NOMO-1 (cell line): ENCODE results near the gene TBX20.
A peak's percentile ranks its signal among the peaks of the same experiment; 100 is the strongest.

Experiments used
- DNase-seq, 2 experiments: peaks; one replicate each; lab custom pipeline; 2025; ENCODE audit not compliant: unreplicated experiment in 2 of 2; lab: John Stamatoyannopoulos, UW

Gene TBX20, protein sequence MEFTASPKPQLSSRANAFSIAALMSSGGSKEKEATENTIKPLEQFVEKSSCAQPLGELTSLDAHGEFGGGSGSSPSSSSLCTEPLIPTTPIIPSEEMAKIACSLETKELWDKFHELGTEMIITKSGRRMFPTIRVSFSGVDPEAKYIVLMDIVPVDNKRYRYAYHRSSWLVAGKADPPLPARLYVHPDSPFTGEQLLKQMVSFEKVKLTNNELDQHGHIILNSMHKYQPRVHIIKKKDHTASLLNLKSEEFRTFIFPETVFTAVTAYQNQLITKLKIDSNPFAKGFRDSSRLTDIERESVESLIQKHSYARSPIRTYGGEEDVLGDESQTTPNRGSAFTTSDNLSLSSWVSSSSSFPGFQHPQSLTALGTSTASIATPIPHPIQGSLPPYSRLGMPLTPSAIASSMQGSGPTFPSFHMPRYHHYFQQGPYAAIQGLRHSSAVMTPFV

GRCh38 chr7:35253710-35254495 is at the start of gene TBX20:
Gene TBX20, minus strand, starts transcription at chr7:35254100. Its CDS starts 480 bp downstream, at chr7:35253620.
- peak; percentile 45 to 69 for DNase-seq

- no peak for DNase-seq
These were observed 35.5 kb upstream of the TBX20 start for GRCh38 chr7:35289376-35289775.

DNA sequence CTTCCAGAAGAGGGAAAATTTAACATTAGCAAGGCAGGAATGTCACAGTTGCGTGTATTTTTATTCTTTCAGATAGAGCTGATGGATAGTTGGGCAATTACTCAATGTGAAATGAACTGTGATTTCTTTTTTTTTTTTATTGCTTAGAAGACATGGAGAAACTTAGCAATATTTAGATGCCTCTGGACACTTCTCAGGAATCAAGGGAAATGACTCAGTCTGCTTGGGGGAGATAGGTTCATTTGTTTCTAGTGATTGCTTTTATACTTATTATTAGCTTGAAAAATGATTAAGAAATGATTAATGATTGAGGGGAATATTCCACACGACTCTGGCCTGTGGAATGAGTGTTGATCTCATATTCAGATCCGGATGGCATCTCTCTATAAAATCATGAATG is 33.1 kb upstream of the TBX20 start:
- DNase-seq = no peak

DNA sequence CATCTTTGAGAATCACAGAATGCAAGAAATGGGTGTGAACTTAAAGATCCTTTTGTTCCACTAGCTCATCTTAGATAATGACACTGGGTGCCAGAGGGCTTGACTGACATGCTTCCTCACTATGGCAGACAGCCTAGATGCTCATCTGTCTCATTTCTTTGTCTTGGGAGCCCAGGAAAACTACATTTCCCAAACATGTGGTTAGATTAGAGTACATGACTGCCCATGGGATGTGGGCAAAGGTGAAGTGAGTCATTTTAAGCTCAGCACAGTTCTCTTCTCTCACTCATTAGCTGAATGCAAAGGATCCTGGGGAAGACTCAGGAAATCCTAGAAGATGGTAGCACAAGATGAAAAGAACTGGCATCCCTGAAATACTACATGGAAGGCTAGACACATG is 32.5 kb upstream of the TBX20 start:
- no peak for DNase-seq

- no peak for DNase-seq
These were observed 31.9 kb upstream of the TBX20 start for GRCh38 chr7:35285799-35286198.

DNA sequence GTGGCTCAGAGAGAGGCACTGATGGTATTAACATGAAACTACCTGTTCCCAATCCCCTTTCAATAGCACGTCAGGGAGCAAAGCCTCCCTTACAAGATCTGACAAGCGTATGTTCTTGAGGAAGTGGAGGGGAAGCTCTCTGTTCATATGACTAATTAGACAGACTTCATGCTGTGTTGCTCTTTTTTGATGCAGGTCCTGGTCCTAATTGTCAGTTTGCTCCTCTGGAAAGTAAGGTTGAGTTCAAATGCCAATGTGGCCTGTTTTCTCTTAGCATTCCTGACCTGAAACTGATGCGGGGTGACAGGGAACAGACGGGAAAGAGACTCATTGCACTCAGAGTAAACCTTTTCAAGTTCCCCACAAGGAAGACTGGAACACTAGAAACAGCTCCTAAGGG is 27.0 kb upstream of the TBX20 start:
- DNase-seq = no peak

DNA sequence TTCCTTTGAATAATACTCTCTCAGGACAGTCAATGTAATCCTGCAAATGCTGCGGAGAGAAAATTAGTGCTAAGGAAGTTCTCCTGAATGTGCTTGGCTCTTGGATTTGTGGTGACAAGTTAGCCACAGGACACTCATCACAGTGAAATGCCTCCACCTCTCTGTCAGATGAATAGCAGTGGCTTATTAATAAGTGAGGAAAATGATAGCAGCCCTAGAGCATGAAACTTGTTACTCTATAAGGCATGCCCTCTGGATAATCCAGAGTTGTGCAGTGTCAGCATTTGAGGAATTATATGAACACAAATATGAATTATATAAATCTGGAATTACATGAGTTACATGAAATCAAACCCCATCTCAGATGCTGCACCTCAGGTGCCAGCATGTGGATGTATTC is 23.5 kb upstream of the TBX20 start:
- DNase-seq = no peak

GRCh38 chr7:35272246-35272645 is 18.3 kb upstream of the TBX20 start:
- DNase-seq = no peak

DNA sequence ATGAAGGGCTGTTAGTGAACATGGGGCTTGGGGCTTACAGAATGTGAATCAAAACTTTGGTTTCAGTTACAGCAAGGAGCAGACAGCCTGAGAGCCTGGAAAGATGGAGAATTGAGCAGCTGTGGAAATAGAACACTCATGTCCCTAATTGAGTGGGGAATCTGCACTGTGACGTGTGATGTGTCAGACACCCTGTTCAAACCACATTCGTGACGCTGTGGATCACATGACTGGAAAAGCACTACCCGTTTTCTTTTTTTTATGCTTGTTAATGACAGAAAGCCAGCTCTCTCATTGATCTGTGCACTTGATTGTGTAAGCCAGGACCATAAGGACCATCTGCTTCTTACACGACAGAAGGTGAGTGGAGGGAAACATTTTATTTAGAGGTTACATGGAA is 15.1 kb upstream of the TBX20 start:
- no peak for DNase-seq

GRCh38 chr7:35267411-35267810 is 13.5 kb upstream of the TBX20 start:
- no peak for DNase-seq

- DNase-seq = no peak
These were observed 9.5 kb upstream of the TBX20 start for GRCh38 chr7:35263396-35263795.

DNA sequence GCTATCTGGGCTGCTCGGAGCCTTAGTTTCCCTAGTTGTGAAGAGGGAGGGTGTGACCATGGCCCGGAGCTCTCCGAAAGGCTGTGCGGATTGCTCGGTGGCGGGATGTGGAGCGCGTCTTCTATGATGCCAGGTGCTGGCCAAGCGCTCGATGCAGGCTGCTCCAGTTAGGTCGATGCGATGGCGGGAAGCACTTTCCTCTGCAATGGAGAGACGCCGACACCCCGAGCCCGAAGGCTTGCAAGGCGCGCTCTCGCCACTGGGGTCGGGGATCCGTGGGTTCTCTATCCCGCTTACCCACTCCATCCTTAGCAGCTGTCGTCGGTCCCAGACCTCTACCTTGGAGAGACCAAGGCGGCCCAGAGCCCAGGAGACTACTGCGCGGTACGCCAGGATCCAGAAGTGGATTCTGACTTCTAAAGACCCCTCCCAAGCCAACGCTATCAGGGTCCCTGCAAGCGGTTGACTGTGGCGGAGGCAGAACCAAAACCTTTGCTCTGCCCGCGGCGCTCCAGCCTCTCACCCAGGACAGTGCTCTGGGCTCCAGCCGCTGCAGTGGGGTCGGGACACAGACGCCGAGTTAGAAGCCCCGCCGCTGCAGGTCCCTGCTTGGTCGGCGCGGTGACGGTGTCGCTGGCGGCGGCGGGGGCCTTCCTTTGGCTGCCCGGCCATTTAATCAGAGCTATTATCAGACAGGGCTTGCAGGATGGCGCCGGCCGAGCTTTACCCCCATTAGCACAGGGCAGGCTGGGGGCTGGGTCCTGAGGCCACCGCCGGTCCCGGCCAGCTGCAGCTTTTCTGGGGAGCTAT is 7.8 kb upstream of the TBX20 start:
- DNase-seq = no peak

- no peak for DNase-seq
These were observed 7.1 kb upstream of the TBX20 start for GRCh38 chr7:35261041-35261440.

- DNase-seq = no peak
These were observed 6.3 kb upstream of the TBX20 start for GRCh38 chr7:35260246-35260645.

DNA sequence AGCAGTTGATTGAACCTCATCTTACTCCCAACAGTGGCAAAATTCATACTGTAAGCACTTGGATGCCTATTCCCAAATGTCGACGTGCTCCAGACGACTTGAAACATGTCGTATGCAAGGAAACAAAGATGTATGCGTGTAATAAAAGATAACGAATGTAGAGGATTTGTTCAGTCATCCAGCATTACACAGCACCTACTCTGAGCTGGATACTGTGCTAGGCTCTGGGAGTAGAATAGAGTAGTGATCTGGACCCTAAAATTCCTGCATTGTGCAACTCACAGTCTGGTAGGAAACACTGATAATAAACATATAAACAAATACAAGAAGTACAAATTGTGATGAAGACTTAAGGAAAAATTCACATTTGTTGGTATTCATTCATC is 5.6 kb upstream of the TBX20 start:
- DNase-seq = no peak

GRCh38 chr7:35258868-35259522 is 5.1 kb upstream of the TBX20 start:
- DNase-seq = no peak

- DNase-seq = no peak
These were observed 4.4 kb upstream of the TBX20 start for GRCh38 chr7:35258125-35258867.

- DNase-seq = no peak
These were observed 3.6 kb upstream of the TBX20 start for GRCh38 chr7:35257251-35258124.
